ENCODE measurements around the gene ZBTB7C. TPM values are rescaled to one million over a fixed set of nuclear protein-coding genes. Genes with fewer than 3 reads are reported as not detected.

Gene ZBTB7C
- total RNA-seq, 1 donor from 2014 or later, result 0.99 TPM

DNA sequence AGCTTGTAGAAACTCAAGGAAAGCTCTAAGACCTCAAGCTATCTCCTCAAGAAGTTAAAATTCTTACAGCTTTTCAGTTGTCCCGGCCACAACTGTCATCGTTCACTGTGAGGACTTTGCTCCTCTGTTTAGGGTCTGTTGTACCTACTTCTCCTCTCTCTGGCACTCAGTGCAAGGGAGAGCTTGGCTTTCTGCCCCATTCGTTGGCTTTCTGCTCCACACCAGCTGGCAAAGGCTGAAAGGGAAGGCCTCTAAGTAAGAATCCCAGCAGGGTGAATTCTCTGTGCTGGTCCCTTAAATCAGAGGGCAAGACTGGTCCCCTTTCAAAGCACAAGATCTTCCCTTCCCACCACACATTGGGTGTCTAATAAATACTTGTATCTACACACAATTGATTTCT, 17.3 kb downstream of the ZBTB7C start:
- no peak for DNase-seq (ENCODE audit: low read depth)

DNA sequence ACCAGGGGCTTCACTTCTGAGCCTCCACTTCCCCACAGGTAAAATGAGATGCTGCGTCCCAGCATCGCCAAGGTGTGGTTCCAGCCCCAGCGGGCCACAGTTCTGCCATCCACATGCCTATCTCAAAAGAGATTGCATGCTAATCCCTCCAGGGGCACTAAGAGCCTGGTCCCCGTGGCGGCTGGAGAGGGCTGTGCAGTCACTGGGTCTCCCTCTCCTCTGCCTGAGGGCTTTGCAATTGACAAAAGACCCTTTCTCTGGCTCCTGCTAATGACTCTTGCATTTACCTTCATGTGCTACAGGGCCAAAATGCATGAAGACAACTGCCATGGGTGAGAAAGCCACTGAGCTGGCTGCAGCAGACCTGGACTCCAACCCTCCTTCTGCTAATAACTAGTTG, 18.5 kb downstream of the ZBTB7C start:
- DNase-seq (ENCODE audit: low read depth), result no peak

DNA sequence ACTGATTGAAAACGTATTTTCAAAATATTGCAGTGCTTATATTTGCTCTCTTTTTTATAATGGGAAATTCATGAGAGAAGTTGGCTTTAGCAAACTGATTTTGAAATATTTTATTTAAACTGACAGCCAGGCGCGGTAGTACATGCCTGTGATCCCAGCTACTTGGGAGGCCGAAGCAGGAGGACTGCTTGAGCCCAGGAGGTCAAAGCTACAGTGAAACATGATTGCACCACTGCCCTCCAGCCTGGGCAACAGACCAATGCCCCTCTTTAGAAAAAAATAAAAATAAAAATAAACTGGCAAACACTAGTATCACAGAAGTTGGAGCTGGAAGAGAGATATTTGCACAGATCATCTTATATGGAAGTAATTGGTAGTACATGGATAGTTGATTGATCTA, 20.7 kb downstream of the ZBTB7C start:
- no peak for DNase-seq (ENCODE audit: low read depth)

DNA sequence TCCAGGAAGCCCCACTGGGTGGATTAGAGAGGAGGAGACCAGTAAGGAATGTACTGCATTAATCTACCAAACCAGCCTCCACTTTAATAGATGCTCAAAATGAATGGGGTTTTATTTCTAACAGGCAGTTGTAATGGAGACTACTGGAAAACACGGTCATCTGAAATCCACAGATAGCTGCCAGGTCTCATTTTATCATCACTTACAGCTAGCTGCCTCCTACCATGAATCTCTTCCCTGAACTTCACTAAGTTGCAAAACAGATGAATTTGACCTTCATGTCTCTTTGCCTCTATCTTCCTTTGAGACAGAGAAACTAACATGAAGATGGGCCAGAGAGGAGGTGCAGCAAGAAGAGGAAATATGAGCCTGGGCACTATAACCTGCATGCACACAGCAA, 21.9 kb downstream of the ZBTB7C start:
- no peak for DNase-seq (ENCODE audit: low read depth)

DNA sequence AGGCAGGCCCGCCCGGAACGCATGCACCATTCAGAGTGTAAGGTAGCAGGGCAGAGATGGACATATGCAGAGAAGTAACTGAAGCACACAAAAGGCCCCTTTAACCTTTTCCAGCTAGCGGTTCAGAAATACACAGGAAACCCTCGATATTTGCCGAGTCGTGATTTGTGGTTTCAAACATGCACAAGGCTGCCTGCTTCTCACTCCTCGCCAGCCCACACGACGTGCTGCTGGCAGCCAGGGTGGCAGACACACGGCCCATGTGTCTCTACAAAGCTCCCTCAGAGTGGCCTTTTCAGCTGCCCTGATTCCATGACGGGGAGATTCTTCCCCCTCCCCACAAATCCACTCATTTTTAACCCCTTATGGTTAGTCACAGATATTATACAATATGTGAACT, 23.6 kb downstream of the ZBTB7C start:
- DNase-seq (ENCODE audit: low read depth), result no peak

DNA sequence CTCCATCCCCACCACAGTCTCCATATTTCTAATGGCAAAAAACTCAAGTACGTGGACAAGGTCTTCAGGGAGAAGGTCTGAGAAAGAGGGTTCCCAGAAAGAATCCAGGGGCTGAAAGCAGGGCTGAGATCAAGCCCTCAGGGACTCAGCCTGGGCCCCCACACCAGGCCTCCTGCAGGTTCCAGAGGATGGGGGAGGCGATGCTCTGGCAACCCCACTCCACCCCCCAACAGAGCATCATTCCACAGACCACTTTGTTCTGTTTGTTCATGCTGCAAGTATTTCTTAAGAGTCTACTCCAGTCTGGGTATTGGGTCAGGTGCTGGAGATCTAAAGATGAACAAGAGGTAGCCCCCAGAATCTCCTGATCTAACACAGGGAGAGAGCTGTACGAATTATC, 32.2 kb downstream of the ZBTB7C start:
- DNase-seq (ENCODE audit: low read depth), result no peak

DNA sequence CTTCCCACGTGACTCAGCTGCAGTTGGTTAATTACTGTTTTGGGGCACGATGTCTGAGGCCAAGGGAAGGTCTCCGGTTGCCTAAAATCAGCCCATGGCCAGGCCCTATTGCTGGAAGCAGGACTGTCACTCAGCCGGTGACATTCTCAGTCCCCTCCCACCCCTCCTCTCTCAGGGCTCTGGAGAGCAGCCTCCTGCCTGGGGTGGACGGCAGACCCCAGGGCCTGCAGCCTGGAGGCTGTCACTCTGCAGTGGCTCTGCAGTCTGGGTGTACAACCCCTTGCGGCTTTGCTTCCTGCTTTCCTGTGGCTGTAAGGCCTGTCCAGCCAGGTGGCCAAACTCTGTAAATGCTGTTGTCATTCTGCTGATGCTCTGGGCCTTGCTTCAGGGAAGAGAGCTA, 32.8 kb downstream of the ZBTB7C start:
- no peak for DNase-seq (ENCODE audit: low read depth)

DNA sequence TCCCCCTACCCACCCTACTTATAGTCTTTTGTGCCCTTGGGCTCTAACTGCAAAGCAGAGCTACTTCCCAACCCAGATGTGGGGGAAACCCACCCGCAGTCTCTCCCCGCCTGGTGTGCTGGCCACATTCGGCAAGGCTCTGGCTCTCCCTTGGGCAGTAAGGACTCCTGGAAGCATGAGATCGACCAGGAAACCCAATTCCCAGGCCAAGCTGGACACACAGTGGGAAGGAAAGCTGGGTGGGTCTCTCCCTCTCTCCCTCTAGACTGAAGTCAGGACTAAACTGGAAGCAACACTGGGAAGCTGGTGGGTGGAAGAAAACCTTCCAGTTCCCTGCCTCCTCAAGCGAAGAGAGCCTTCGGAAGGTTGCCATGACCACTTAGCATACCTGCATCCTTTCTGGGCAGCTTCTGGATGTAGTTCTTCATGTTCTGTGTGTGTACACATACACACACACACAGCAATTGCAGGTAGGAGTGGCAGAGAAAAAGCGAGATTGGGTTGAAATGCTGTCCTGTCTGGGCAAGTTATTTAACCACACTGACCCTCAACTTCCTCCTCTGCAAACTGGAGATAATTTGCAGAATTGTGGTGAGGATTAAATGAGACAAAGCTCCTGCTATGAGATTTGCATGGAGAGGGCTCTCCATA, 33.9 kb downstream of the ZBTB7C start:
- no peak for DNase-seq (ENCODE audit: low read depth)

DNA sequence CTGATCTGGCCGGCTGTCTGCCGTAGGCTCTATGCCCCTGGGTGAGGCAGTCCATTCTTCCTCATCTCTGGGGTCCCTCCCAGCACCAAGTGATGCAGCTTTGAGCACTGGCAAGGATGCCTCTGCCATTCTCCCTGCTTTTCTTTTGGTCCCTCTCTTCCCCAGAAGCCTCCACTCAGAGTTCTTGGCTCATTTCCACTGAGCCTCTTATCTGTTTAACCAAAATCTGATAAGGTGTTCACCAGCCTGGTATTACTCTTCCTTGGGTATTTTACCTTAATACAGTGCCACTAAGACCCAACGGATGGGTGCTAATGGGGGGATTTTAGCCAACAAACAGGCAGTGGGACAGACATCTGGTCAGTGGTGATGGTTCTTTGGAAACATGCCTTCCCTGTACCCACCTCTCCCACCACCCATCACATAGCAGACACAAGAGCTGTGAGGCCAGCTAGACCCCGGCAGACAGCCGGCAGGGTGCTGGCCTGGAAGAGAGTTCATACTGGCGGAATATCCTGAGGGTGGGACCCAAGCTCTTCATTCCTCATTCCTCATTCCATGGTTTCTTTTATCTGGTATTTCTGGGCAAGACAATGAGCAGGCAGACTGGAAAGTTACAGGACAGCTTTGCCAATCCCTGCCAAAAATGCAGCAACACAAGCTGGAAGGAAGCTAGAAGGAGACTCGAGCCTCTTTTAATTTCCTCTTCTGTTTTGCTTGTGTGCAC, 34.6 kb downstream of the ZBTB7C start:
- no peak for DNase-seq (ENCODE audit: low read depth)

DNA sequence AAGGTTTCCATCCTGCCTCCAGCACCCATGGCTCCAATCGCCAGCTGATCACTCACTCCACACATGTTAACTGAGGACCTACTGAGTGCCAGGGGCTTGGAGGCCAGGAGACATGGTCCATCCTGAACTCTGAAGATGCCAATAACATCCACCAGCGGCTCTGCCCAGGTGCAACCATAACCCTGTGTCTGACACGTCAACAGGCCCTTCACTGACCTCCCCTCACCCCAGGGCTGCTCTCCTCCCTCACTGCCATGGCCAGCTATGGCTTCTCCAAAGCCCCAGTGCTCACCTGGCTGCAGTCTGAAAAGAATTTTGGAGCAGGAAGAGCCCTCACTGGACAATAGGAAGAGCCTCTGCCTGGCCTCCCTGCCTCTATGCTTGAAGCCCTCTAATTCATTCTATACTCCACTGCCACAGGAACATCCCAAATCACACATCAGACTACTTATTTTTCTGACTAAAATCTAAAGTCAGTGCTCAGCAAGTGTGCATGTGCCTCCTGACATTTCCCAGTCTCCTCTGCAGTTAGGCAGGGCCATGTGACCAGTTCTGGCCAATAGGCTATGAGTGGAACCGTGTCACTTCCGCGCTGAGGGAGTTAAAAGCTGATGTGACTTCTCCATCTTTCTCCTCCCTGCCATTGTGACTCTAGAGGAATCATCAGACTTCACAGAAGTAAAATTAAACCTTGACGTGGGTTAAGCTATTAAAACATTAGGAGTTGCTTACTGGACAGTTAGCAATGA, 37.2 kb downstream of the ZBTB7C start:
- DNase-seq (ENCODE audit: low read depth), result no peak

DNA sequence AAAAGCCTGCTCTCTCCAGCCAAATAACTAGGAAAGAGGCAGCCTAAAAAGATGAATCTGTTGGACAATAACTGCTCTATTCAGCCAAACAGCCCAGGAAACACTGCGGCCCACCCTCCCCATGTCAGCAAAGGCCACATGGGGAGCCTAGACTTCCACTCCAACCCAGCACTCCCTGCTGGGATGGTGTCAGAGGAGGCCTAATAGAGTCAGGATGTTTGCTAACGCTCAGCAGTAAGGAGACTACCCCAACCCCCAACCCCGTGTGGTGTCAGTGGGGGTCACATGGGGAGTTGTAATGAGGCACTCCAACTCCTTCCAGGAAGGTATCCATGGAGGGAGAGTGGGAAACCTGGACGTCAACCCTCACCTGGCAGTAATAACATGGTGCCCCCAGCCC, 41.6 kb downstream of the ZBTB7C start:
- DNase-seq (ENCODE audit: low read depth), result no peak

DNA sequence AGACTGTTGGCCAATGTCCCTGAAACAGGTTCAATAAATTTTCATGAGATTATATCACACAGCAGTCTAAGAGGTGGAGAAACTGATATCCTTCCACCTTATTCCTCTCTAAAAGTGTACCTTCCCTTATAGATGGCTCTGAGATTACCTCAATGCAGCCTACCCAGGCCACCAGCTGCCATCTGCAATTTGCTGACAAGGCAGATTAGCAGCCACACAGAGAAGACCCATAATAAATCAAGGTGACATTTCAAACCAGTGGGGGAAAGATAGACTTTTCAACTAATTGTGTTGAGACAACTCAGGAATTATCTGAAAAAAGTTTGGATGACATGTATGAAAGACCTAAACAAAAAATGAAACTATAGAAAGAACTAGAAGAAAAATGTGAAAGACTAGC, 43.2 kb downstream of the ZBTB7C start:
- no peak for DNase-seq (ENCODE audit: low read depth)

DNA sequence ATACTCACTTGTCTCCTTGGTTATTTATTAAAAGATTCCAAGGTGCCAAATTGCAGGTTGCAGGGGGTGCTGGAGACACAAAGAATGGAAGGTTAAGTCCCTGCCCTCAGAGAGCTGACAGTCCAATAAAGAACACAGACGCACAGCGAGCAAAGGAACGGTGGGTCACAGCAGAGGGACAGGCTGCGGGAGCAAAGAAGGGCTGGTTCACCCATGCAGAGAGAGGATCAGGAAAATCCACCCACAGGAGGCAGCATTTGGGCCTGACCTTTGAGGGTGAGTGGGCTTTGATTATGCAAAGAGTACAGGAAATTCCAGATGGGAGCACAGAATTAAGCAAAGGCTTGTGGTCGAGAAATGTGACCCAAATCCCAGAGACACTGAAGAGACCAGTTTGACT, 45.0 kb downstream of the ZBTB7C start:
- DNase-seq (ENCODE audit: low read depth), result no peak

DNA sequence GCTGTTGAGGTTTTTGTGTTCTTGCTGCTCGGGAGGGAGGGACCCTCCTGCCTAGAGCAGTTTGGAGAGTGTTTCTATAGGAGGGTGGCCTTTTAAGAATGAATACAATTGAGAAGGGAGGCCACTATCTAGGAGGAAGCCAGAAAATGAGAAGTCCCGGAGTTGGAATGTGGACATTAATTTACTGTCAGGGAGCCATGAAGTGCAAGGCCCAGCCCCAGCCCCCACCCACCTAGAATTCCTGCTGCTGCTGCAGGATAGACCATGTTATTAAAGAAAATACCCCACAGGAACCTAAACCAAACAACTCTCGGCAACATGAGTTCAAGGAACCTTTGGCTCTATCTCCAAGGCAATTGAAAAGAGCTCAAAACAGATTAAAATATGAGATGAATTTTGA, 46.0 kb downstream of the ZBTB7C start:
- no peak for DNase-seq (ENCODE audit: low read depth)

DNA sequence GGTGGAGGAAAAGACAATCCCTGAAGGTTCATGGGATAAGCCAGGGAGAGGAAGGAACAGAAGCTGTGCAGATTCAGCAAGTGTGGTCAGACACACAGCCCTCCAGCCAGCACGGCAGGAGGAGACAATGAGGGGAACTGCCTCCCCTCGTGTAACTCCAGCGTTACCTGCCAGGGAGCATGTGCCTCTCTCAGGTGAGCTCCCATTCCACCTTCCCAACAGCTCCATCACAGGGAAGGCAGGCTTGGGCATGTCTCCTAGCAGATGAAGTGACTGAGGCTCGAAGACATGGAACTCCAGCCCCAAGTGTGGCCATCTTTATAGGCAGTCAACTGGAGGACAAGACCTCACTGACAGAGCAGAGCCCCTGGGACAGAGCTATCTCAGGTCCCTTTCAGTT, 47.4 kb downstream of the ZBTB7C start:
- DNase-seq (ENCODE audit: low read depth), result no peak

DNA sequence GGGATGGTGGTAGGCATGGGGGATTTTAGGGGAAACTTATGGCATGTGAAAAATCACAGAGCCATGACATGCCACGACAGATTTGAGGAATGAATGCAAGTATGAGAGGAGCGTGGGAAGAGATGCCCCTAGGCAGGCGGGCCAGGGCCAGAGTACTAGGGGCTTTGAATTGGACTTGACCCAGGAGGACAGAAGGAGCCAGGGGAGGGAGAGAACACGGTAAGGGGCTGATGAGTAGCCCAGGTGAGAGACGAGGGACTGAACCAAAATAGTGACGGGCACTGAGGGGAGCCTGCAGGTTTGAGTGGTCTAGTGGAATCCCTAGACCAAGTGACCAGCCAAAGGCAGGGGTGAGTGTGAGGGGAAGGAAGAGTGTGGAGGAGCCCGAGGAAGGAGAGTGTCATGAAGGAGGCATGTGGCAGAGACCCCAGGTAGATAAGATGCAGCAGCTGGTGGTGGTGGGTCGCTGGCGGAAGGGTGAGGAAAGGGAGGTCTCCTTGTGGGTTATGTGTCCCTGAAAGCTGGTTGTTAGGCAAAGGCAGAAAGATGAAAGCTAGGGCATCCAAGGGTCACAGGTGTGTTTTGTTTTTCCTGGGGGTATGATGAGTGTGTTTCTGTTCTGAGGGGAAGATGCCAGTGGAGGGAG, 48.7 kb downstream of the ZBTB7C start:
- DNase-seq (ENCODE audit: low read depth), result no peak

DNA sequence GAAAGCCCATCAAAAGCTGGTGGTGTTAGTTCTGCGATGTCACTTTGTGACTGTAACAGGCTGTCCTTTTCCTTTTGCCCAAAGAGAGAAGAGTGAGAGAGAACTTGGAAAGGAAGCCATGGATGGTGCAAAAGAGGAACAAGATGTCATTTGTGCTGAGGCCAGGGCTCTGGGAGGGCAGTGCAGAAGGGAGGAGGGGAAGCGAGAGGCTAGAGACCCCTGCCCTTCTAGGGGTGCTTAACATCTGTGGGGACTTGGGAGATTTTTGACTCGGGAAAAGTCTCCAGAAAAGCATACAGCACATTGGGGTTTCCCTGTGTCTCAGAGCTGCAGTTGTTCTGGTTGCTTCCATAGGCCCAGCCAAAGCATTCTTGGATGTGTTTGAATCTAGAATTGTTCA, 49.6 kb downstream of the ZBTB7C start:
- DNase-seq (ENCODE audit: low read depth), result no peak

DNA sequence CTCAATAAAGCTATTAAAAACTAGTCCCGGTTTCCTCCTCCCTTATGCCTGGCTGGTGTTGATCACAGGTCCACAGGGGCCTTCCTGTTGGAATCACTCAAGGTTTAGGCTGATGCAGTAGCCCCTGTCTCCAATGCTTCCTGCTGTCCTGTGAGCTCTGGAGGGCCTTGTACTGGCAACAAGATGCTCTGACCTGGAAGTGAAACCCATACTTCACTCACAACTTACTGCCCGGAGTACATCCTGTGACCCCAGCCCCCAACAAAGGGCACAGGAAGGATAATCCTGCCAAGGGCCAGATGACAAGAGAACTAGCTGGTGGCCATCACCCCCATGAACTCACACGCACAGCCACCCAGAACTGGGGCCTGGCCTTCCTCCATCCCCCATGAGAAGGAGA, 50.3 kb downstream of the ZBTB7C start:
- no peak for DNase-seq (ENCODE audit: low read depth)

DNA sequence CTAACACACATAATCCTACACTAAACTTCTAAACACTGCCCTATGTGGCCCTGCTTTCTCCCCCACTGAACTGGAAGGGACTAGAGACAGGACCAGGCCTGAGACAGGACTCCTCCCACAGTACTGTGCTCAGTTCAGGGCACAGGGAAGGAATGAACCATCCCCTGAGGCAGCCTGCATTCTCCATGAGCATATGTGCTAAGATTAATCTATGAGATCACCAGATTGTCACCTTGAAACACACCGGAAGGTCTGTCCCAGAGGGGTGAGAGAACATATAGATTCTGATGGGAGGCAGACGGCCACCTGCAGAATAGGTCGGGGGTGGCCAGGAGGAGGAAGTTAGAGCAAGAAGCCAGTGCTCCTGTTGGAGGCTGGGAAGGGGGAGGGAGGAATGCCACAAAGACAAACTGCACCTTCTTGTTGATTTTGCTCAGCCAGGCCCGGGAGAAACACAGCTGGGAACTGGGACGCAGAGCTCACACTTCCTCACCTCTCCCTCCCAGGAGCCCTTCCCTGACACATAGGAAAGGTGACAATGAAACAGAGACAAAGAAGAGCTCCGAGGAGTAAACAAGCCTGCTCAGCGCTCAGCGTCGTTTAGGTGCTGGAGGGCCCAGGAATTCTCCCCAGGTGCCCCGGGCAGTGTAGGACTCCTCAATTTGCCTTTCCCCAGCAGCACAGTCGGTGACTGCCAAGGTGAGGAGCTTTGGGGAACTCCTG, 52.1 kb downstream of the ZBTB7C start:
- no peak for DNase-seq (ENCODE audit: low read depth)

DNA sequence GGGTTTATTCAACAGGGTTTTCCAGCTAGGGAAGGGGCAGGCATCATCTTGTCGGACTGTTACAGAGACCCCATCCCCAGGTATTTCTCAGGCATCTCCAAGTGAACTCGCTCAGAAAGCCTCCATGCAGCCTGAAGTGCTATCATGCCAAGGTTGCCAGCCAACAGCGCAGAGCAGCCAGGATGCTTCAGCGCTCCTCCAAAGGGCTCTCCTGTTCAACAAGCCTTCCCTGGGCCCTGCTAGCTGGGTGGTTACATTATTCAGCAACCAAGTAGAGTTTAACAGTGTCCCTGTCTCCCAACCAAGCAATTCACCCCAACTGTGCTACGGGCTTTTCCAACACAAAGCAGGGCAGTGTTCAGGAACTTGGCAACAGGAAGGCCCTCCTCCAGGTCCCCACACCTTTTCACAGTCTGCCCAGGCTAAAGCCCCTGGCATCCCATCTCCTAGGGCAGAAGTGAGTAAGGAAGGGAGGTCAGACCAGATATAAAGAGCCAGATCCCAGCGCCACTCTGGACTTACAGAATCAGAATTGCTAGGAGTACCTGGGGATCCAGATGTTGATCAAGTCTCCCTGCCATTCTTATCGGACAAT, 52.9 kb downstream of the ZBTB7C start:
- no peak for DNase-seq (ENCODE audit: low read depth)

DNA sequence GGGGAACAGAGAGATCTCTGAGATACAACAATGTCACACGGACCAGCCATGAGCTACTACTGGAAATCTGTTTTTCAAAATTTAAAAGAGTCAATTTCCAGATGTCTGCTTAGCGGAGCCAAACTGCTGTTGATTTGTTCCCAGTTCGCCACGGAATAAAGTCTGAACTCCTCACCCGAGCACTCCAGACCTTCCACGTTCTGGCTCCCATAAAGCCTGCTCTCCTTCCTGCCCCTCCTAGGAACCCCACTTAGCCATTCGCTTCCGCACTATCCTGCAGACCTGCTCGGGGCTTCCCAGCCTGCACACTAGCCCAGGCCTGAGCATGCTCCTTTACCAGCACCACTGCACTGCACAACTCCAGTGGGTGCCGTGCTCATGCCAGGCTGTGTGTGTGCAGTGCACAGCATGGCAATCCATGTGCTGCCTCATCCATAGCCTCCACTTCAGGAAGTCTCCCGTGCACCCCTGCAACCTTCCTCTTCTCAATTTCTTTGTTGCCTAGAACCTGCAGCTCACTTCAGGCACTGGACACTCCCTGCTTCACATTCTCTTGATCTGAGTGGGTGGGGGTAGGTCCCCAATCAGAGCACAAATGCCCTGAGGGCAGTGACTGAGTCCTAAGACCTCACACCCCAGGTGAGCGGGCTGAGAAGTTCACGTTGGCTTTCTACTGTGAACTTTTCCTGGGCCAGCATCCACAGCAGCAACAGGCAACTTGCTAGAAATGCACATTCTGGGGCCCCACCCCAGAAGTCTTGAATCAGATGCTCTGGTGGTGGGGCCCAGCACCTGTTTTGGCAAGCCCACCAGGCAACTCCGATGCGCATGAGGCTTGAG, 53.7 kb downstream of the ZBTB7C start:
- no peak for DNase-seq (ENCODE audit: low read depth)
